GM12891 (cell line): ENCODE measurements around the gene TPD52L1.

Source experiments
- DNase-seq: peaks from one replicate; pipeline ENCODE4 v3.0.0; 2011; ENCODE audit warnings: low spot score; ENCODE audit not compliant: insufficient read length
- FAIRE-seq: peaks from 2 replicates; lab custom pipeline; 2011; peaks lifted over from hg19 to GRCh38; lab: Jason Lieb, UNC
- PAX5 ChIP-seq: IDR thresholded peaks from 2 replicates; pipeline ENCODE4 v1.6.1; 2011; ENCODE audit warnings: low read length, moderate library complexity, mild to moderate bottlenecking; ENCODE audit not compliant: insufficient read depth, severe bottlenecking
- POLR2A ChIP-seq: IDR thresholded peaks from 2 replicates; pipeline ENCODE4 v1.6.1; 2011; ENCODE audit warnings: low read depth, low read length, control low read depth
- POLR2AphosphoS5 ChIP-seq: IDR thresholded peaks from 2 replicates; pipeline ENCODE4 v1.6.1; 2011; ENCODE audit warnings: low read depth, low read length, control low read depth
- POU2F2 ChIP-seq: IDR thresholded peaks from 2 replicates; pipeline ENCODE4 v1.6.1; 2011; ENCODE audit warnings: low read depth, mild to moderate bottlenecking, control low read depth, low read length, moderate library complexity
- SPI1 ChIP-seq: IDR thresholded peaks from 2 replicates; pipeline ENCODE4 v1.6.1; 2011; ENCODE audit warnings: low read depth, low read length, control low read depth
- TAF1 ChIP-seq: IDR thresholded peaks from 2 replicates; pipeline ENCODE4 v1.6.1; 2011; ENCODE audit warnings: low read depth, low read length, control low read depth

Gene TPD52L1

GRCh38 chr6:125307150-125307838 is 153.7 kb downstream of the TPD52L1 start:
- FAIRE-seq = no peak
- DNase-seq = no peak
- TF ChIP-seq POLR2A (no peak), POLR2AphosphoS5 (no peak), TAF1 (no peak), PAX5 (no peak), SPI1 (no peak), POU2F2 (no peak)

- DNase-seq (no peak), FAIRE-seq (no peak)
- no peak for TF ChIP-seq POLR2A
- TF ChIP-seq POLR2AphosphoS5 = no peak
- TF ChIP-seq POU2F2 = no peak
- no peak for TF ChIP-seq SPI1
- TF ChIP-seq PAX5 = no peak
- no peak for TF ChIP-seq TAF1
Measured at GRCh38 chr6:125307964-125308615, 154.5 kb downstream of the TPD52L1 start.

- TF ChIP-seq POU2F2 (no peak), POLR2A (no peak), SPI1 (no peak), POLR2AphosphoS5 (no peak), PAX5 (no peak), TAF1 (no peak)
- no peak for DNase-seq
- peak; percentile 78 for FAIRE-seq
Measured at GRCh38 chr6:125310994-125311649, 157.5 kb downstream of the TPD52L1 start.

GRCh38 chr6:125312478-125312877 is 158.9 kb downstream of the TPD52L1 start:
- TF ChIP-seq POU2F2 (no peak), PAX5 (no peak), POLR2A (no peak), POLR2AphosphoS5 (no peak), TAF1 (no peak), SPI1 (no peak)
- no peak for FAIRE-seq

GRCh38 chr6:125312950-125313349 is 159.4 kb downstream of the TPD52L1 start:
- no peak for TF ChIP-seq SPI1
- no peak for TF ChIP-seq POLR2AphosphoS5
- no peak for TF ChIP-seq TAF1
- no peak for TF ChIP-seq PAX5
- no peak for TF ChIP-seq POU2F2
- TF ChIP-seq POLR2A = no peak
- DNase-seq (no peak), FAIRE-seq (no peak)

More at GRCh38 chr6:125312478-125312877, 158.9 kb downstream of the TPD52L1 start:
- no peak for DNase-seq
